NCI-H146 (cell line): ENCODE measurements around the gene POLL.

Experiments used
- DNase-seq: peaks from one replicate; lab custom pipeline; 2025; lab: John Stamatoyannopoulos, UW

The POLL gene

GRCh38 chr10:101573885-101574753 lies 13.9 kb downstream of the POLL start:
- DNase-seq = no peak

GRCh38 chr10:101572785-101573184 lies 15.3 kb downstream of the POLL start:
- DNase-seq = no peak

- DNase-seq = no peak
These were observed 15.9 kb downstream of the POLL start for GRCh38 chr10:101572126-101572525.

GRCh38 chr10:101571271-101571925 lies 16.7 kb downstream of the POLL start:
- no peak for DNase-seq

DNA sequence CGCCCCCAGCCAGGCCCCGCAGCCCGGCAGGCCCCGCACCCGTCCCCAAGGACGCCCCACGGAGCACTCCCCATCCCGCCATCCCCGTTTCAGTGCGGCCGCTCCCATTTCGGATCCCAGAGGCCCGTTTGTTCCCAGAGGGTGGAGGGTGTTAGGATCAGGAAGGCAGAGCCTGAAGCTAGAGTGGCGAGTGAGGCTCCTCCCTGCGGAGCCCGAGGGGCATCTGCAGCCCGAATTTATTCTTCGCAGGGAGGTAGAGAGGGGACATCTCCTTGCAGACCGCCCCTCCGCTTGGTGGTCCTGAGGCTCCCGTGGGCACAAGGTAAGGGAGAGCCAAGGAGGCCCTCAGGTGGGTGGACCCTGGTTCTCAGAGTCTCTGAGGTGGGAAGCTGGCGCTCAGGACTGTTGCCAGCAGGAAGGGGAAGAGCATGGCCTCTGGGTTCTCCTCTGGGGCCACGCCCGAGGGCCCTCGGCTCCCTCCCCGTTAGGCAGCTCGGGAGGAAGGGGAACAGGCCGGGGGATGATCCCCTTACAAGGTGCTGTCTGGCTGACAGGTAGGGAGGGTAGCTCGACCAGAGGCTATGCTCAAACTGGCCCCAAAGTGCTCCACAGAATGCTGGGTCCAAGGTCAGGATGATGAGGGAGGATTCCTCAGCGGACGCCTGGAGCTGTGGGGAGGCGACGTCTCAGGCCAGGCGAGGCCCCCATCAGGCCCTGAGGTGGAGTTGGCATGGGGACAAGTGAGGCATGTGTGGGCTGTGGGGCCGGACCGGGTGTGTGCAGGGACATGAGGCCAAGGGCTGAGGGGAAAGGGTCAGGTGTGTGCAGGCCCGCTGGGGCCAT lies 17.4 kb downstream of the POLL start:
- peak; percentile 37 for DNase-seq

DNA sequence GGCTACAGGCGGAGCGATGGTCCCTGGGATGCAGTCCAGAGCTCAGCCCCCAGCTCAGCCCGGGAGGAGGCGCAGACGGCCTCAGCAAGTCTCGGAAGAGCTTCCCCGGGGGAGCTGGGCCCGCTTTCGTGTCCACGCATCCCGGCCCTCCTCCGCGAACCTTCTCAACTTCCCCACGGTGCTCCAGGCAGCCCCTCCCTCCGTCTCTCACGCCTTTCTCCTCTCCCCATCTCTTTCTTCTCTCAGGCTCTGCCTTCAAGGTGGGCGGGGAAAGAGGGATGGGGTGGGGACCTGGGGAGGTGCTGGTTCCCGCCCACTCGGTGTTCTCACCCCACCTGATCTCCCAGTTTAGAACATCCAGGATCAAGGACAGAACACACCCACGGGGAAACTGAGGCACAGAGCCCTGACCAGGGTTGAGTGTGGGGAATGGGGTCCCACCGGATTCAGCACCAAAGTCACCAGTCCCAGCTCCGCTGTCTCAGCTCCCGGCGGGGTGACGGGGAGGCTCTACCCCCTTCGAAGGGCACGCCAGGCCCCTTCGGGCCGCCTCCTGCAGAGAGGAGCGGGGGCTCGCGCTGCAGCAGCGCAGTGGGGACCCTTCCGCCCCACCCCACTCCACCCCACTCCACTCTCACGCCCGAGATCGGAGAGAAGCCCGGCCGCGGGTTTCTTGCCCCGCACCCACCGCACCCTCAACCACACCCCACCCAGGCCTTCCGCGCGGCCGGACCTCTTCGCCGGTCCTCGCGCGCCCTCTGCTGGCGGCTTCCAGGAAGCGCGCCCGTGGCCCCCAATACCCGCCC lies 18.2 kb downstream of the POLL start:
- peak; percentile 75 for DNase-seq

- DNase-seq = peak; percentile 62
These were observed 18.8 kb downstream of the POLL start for GRCh38 chr10:101569323-101569621.

DNA sequence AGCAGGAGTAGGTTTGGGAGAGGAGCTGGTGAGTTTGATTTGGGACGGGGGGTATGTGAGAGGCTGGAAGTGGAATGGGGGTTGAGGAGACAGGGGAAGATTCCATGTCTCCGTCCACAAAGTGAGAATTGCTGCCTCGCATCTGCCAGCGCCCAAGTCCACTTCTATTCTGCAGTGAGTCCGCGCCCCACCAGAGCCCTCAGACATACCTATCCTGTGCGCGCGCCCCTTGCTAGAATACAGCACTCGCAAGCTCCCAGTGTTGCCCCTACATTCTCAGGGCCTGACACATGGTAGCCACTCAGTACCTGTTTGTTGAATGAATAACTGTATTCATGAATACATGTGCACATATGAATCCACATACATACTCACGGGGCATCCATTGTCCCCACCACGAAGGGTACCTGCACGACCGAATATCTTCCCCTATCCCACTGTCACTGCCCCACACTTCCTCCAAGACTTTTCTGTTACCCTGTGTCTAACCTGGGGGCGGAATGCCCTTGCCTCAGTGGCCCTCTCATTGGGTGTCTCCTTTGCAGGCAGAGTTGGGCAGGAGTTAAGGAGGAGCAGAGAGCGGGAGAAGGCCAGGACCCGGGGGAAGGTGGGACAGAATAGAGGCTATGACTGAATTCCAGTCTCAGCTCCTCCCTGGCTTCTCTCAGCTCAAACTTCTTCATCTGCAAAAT lies 19.9 kb downstream of the POLL start:
- DNase-seq = no peak

DNA sequence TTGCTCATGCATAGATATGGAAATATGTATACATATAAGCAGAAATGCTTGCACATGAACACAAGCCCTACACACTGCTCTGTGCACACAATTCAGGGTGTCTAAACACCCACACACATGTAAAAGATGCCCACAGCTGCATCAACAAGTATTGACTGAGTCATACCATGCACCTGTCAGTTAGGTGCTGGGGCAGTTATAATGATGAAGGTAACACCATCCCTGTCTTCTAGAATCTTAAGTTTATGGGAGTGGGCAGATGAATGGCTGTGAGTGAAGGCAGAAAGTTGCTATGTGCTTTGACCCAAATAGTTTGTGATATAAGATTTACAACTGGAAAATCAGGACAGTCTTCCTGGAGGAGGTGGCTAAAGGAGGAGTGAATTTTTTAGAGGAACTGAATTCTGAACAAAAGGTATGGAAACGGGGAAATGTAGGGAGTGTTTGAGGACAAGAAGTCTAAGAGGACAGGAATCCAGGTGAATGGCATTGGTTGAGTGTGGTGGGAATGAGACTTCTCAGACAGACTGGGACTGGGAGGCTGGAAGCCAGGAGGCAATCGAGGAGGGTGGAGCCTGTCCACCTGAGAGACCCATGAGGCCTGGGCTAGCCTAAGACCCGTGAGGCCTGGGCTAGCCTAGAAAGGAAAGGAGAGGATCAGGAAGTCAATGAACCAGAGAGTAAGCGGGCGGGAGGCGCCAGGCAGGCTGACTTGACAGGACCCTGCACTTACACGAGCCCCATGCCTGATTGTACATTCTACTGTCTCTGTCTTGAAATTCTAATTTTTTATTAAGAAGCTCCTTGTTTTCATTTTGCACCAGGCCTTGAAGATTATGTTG lies 20.7 kb downstream of the POLL start:
- DNase-seq = peak; percentile 4

DNA sequence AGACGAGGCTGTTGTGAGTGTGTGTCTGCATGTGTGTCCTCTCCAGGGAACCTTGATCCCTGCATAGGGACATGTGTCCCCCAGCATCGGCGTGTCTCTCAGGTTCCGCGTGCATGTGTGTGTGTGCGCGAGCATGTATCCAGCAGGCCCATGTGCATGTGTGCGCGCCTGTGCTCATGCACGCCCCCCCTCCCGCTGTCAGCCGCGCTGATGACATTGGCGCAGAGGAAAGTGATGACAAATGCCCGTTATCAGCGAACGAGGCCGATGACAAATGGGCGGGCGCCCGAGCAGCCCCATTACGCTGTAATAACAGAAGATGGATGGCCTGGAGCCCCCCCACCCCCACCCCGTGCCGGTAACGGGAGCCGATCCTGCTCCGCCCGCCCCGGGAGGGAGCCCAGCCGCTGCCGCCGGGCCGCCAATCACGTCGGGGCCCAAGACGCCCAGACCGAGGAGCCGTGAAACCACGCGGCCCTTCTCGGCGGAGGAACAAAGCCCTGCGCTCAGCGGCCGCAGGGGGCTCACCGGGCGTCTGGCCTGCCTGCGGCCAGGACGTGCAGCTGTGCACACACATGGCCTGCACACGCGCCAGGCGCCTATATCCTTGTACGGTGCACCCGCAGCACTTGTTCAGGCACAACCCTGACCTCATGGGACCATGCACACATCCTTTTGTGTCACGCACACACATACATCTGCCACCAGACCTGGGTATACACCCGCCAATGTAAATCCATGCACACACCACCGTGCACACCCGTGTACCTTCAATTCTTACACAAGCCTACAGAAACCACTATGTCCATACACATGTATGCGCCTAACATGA lies 21.5 kb downstream of the POLL start:
- peak; percentile 83 for DNase-seq

DNA sequence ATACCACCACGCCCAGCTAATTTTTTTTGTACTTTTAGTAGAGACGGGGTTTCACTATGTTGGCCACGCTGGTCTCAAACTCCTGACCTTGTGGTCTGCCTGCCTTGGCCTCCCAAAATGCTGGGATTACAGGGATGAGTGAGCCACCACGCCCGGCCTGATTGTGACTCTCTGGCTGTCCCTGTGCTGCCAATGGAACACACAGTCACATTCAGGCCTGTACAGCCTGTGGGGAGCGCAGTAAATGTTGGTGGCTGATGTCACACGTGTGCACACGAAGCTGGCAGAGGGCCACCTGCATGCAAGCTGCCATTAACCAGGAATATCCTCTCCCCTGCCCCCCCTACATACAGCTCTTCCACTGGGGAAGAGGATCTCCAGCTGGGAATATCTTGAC lies 22.1 kb downstream of the POLL start:
- DNase-seq = no peak

- no peak for DNase-seq
These were observed 22.6 kb downstream of the POLL start for GRCh38 chr10:101565370-101565900.

DNA sequence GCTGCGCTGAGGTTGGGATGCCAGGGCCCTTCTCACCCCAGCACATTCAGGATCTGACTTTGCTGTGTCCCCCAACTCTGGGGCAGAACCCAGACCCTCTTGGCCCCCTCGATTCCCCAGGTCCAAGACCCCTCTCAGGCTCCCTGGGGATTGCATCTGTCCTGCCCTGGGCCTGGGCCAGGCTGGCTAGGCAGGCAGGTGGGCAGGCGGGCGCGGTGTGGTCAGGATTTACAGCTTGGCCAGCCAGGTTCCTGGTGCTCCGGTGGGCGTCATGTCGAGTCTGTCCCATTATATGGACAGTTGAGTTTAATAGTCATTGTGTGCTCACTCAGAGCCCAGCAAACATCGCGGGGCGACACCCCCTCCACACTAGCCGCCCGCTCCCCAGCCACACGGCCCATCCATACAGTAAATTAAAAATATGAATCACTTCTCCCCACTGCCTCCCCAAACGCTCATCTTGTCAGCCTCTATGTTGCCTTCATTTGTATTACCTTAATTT lies 23.5 kb downstream of the POLL start:
- no peak for DNase-seq

- no peak for DNase-seq
These were observed 24.5 kb downstream of the POLL start for GRCh38 chr10:101563497-101564040.

DNA sequence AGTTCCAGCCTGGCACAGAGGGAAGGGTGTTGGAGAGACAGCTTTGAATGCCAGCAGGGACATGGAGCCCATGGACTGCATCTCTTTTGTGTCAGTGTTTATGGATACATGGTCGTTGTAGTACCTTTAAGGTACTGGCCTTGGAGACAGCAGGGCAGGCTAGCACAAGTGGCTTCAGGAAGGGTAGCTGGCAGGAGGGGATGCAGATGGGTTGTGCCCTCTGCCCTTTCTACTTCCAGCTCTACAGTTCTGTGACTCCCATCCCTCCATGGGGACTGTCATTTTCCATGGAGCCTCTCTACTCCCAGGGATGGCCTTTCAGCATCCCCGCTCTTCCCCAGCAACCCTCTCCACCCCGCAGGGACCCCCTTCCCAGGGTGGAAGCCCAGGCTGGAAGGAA lies 25.1 kb downstream of the POLL start:
- no peak for DNase-seq

DNA sequence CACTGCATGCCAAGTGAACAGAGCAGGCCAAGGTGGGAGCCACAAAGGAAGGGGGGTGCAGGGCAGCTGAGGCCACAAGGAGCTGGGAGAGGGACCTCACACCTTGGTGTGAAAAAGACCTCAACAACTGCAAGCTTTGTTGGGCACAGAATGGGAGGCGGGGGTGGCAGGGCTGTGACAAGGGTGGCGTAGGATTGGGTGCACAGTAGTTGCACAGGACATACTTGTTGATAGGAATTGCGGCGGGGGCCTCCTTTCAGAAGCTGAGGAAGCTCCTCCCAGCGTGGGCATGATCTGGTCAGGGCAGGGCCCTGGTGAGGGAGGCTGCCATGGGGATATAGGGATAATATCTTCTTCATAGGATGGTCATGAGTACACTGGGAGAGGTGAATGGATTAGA lies 25.8 kb downstream of the POLL start:
- no peak for DNase-seq

GRCh38 chr10:101561068-101561915 lies 26.8 kb downstream of the POLL start:
- DNase-seq = peak; percentile 60
